H4 (cell line): Measurements from ENCODE around the gene TOMM34. TPM values are rescaled to one million over a fixed set of nuclear protein-coding genes. Genes with fewer than 3 reads are reported as not detected.

ENCODE experiments used
- DNase-seq: peaks from one replicate; pipeline ENCODE4 v3.0.0-alpha.2; 2015; ENCODE audit warnings: low spot score
- total RNA-seq: library from RNA; depleted of rRNA; stranded (reverse); fragments of >200 nt; shearing (Covaris generic); gene quantifications from 2 replicates; pipeline ENCODE4 v1.2.3, GENCODE V29; 2014; rRNA removed

Gene TOMM34
- total RNA-seq: 39.7 and 41.5 TPM in 2 replicates

GRCh38 chr20:44960103-44960852 lies at the start of gene TOMM34:
TSS of gene TOMM34 (minus strand) at chr20:44960397. CDS start at chr20:44960333, 64 bp downstream.
- DNase-seq: peak; percentile 84

GRCh38 chr20:45008521-45009049 lies 48.4 kb upstream of the TOMM34 start:
- DNase-seq: no peak

- DNase-seq: no peak
Measured at GRCh38 chr20:44997668-44998067, 37.5 kb upstream of the TOMM34 start.

GRCh38 chr20:44997171-44997570 lies 37.0 kb upstream of the TOMM34 start:
- DNase-seq: no peak

GRCh38 chr20:44993343-44993742 lies 33.1 kb upstream of the TOMM34 start:
- DNase-seq: no peak

- DNase-seq: no peak
Measured at GRCh38 chr20:44990957-44991356, 30.8 kb upstream of the TOMM34 start.

GRCh38 chr20:44990425-44990824 lies 30.2 kb upstream of the TOMM34 start:
- no peak for DNase-seq

- DNase-seq: no peak
Measured at GRCh38 chr20:44988631-44989171, 28.5 kb upstream of the TOMM34 start.

- no peak for DNase-seq
Measured at GRCh38 chr20:44983093-44983674, 23.0 kb upstream of the TOMM34 start.

GRCh38 chr20:44981736-44982406 lies 21.7 kb upstream of the TOMM34 start:
- DNase-seq: no peak

GRCh38 chr20:44979090-44979621 lies 19.0 kb upstream of the TOMM34 start:
- peak; percentile 70 for DNase-seq

GRCh38 chr20:44976698-44977097 lies 16.5 kb upstream of the TOMM34 start:
- DNase-seq: no peak

GRCh38 chr20:44973053-44973452 lies 12.9 kb upstream of the TOMM34 start:
- DNase-seq: no peak

- peak; percentile 52 for DNase-seq
Measured at GRCh38 chr20:44970243-44970757, 10.1 kb upstream of the TOMM34 start.

- no peak for DNase-seq
Measured at GRCh38 chr20:44969300-44969894, 9.2 kb upstream of the TOMM34 start.

- no peak for DNase-seq
Measured at GRCh38 chr20:44967207-44967807, 7.1 kb upstream of the TOMM34 start.

GRCh38 chr20:44966030-44966961 lies 6.1 kb upstream of the TOMM34 start, which contains the start of gene STK4:
TSS of gene STK4 (plus strand) at chr20:44966512. CDS start at chr20:44966569, 57 bp downstream.
- peak; percentile 89 for DNase-seq

- no peak for DNase-seq
Measured at GRCh38 chr20:44965651-44966029, 5.4 kb upstream of the TOMM34 start.

GRCh38 chr20:44963325-44964215 lies 3.4 kb upstream of the TOMM34 start:
- DNase-seq: no peak
